Activated T-helper 1 cell treated with Interleukin-2 at 50 U/mL for 16 hours (primary cell): ENCODE measurements around the gene RER1.

Experiments used
- DNase-seq: peaks from one replicate; pipeline ENCODE4 v3.0.0-alpha.2; 2020; ENCODE audit warnings: low read depth

Gene RER1

DNA sequence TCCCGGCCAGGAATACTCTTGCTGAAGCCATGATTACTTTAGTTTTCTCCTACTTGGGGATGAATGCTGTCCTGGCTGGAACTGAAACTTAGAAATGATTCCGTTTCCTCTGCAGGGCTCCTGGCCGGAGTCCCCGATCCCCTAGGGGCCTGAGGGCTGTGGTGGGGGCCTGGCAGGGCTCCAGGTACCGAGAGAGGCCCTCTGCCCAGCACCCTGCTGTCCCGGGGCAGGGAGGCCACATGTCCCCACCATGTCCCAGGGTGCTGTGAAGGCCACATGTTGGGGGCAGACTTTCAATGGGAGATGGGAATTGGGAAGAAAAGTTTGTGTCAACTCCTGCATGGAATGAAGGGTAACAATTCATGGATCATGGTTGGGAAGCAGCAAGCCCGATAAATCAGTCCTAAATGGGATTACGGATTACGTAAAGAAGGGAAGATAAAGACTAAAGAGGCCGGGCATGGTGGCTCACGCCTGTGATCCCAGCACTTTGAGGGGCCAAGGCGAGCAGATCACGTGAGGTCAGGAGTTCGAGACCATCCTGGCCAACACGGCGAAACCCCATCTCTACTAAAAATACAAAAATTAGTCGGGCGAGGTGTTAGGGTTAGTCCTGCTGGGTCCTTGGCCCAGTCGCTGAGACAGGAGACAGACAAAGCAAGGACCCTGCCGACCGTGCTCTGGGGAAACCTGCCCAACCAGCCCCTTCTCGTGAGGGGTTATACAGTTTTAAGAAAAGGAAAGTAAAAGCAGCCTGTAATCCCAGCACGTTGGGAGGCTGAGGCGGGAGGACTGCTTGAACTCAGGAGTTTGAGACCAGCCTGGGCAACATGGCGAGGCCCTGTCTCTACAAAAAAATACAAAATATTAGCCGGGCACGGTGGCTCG is 37.8 kb upstream of the RER1 start:
- no peak for DNase-seq

DNA sequence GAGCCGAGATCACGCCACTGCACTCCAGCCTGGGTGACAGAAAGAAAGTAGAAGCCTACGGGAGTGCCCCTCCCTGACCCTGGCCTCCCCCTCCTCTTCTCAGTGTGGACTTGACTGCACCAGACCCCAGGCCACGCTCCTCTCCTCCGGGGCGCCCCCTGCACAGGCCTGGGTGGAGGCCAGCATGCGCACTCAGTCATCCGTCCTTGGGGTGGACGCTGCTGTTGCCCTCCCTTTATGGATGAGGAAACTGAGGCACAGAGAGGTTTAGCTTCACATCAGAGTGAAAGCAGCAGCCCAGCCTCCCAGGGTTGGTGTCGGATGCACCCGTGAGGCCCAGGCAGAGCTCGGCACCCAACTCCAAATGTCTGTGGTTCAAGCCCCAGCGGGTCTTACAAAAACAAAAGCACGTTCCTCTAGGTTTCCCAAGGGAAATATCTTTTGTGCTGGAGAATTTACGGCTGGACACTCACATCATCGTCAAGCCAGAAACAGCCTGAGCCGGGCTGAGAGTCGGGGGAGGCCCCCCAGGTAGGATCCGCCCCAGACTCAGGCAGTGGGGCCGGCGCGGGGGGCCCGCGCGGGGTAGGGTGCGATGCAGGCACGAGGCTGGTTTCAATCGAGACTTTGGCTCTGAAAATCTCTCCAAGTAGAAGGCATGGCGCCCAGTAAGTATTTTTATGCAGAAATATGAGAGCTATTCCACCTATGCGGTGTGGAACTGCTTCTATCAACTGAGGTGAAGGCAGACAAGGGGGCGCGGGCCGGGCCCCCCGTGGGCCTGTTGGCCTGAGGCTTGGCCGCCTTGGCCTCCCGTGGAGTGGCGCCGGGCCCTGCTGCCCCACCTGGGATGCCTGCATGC is 36.9 kb upstream of the RER1 start:
- DNase-seq: no peak

DNA sequence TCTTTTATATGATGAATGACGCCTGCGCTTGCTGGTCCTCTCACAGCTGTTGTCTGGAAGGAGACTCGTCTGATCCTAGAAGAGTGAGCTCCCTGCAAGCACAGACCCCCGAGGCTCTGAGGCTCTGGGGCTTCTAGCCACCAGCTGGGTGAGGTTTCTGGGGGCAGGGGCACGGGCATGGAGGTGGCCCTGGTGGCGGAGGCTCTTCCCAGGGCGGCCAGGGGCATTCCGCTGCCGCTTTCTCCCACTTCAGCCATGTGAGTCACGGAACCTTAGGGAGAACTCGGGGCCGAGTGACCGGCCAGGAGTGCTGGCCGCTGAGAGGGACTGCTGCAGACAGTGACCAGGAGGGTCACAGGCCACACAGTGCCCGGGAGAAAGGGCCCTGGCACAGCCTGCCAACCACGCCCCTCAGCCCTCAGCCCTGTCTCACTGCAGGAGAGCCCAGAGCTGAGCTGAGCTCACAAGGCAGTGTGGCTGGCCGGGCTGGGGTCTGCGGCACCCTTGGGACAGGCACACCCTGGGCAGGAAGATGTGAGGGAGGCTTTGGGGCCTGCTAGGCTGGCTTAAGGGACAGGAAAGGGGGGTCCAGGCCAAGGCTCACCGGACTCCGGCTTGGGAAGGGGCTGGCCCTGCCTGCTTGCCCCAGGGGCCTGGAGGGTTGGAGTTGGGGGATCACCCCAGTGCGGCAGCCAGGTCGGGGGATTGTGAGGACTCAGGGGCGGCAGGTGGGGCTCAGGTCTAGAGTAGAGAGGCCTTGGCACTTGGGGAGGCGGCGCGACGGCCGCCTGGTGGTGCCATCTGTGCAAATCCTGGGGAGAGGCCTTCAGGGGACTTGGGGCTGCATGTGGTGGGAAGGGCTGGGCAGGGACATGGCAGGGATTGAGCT is 36.0 kb upstream of the RER1 start:
- no peak for DNase-seq

- DNase-seq: no peak
Measured at GRCh38 chr1:2356401-2356800, 35.2 kb upstream of the RER1 start.

GRCh38 chr1:2356911-2357845 is 34.5 kb upstream of the RER1 start:
- no peak for DNase-seq

GRCh38 chr1:2358072-2358471 is 33.6 kb upstream of the RER1 start:
- DNase-seq: no peak

DNA sequence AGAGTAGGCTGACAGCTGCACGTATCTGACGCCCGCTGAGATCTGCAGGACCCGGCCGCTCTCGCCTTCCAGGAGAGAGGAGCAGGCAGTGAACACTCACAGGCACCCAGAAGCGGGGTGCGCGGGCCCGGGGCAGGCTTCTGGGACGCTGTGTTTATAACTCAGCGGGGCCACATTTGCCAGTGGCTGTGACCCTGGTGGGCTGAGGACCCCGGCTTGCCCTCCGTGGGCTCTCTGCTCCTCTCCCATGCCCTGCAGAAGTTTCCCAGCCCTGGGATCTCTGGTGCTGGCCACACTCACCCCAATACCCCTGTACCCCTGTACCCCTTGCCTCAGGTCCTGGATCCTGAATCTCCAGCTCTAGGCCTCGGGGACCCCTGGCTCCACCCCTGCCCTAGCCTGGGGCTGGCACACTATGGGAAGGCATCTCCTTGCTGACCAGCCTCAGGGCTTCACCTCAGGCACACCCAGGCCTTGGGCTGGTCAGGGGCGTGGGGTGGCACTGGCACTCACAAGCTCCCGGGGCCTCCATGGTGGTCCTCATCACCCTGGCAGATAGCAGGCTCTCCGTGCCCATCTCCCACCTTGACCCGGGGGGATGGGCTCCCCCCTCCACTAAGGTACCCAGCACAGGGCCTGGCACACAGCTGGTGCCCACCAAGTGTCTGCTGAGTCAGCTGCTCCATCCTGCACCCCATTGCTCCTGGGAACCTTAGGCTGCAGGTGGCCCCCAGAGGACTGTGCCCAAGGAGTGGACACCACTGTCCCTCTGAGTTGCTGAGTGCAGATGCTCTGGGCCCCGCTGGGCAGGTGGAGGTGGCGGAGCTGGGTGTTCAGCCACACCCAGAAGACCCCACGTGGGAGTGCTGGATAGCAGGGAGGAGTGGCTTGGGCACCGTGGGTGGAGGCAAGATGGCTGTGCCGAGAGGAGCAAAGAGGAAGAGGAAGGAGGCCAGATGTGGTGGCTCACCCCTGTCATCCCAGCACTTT is 32.7 kb upstream of the RER1 start:
- DNase-seq: no peak

GRCh38 chr1:2360588-2361364 is 30.9 kb upstream of the RER1 start:
- DNase-seq: no peak

DNA sequence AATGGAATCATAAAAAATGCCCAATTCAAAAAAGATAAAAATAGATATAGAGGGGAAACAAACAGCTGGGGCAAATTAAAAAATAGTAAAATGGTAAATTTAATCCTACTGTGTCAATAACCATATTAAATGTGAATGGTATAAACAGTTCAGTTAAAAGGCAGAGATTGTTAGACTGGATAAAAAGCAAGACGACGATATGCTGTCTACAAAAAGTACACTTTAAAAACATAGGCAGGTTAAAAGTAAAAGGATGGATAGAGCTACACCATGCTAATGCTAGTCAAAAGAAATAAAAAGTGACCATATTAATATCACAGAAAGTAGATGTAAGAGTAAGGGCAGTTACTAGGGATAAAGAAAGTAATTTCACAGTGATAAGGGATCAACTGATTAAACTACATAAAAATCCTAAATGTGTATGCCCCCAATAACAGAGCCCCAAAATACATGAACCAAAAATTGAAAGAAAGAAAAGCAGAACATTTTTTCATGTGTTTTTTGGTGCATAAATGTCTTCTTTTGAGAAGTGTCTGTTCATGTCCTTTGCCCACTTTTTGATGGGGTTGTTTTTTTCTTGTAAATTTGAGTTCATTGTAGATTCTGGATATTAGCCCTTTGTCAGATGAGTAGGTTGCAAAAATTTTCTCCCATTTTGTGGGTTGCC is 27.7 kb upstream of the RER1 start:
- no peak for DNase-seq

DNA sequence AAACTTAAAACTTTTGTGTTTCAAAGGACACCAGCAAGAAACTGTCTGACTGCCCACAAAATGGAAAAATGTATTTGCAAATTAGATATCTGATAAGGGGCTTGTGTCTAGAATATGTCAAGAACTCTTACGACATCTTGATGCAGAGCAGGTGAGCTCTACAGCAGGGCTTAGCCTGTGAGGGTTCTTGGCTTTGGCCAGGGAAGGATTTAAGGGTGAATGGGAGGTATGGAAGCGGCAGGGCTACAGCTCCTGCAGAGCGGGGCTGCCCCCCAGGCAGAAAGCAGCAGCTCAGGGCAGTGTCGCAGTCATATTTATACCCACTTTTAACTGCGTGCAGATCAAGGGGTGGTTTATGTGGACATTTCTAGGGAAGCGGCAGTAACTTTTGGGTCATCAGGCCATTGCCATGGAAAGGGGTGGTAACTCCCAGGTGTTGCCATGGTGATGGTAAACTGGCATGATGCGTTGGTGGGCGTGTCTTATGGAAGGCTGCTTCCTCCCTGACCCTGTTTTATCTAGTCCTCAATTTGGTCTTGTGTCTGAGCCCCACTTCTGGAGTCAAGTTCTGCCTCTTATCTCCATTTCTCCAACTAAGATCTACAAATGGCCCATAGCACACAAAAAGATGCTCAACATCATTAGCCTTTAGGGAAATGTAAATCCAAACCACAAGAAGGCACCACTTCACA is 23.4 kb upstream of the RER1 start:
- no peak for DNase-seq

GRCh38 chr1:2372551-2373490 is 18.8 kb upstream of the RER1 start:
- DNase-seq: no peak

- DNase-seq: no peak
Measured at GRCh38 chr1:2373551-2374251, 17.9 kb upstream of the RER1 start.

DNA sequence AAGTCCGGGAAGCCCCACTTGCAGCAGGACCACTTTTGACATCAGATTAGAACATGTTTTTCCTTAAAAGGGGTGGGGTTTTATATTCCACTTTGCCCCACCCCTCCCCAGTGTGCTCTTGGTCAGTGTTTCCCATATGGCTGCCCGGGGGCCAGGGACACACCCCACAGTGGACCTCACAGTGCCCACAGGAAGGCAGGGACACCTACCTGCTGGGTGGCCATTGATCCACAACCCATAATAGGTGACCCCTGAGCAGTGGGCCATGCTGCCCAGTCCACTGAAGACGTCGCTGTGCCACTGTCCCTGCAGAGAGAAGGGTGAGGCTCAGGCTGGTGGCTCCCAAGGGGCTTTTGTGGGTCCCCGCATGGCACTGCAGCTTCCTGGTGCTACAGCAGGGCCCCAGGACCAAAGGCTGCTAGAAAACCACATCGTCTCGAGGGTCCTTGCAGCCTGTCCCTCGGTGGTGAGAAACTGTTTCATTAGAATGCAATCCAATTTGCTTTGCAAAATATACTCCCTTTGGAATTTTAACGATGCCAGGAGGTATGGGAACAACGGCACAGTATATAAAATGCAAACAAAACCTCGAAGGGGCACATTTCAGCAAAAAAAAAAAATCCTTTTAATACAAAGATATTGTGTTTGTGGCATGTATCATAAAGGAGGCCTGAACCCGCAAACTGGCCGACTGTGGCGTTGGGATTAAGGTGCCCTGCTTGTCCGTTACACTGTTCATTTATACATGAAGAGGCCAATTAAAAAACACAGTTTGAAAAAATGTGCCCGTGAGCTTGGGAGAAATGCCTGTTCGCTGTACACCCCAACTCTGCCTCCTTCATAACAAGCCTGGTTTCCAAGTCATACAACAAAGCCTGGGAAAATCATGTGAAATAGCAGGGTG is 17.1 kb upstream of the RER1 start:
- no peak for DNase-seq

GRCh38 chr1:2375246-2375922 is 16.3 kb upstream of the RER1 start:
- no peak for DNase-seq
